ENCODE data around the gene SPSB3. TPM values are rescaled to one million over a fixed set of nuclear protein-coding genes. Genes with fewer than 3 reads are reported as not detected.
A peak's percentile ranks its signal among the peaks of the same experiment; 100 is the strongest.

The SPSB3 gene
- total and polyA plus RNA-seq, 9 of the 15 experiments (the other 6 are each of a cell fraction or from before 2014, with no cell fraction given): 0.39 to 37.4 (median 7.1) TPM

GRCh38 chr16:1763521-1764511 lies 18.6 kb downstream of the SPSB3 start (continued):
- TF ChIP-seq ZNF699 (CRISPR knock-in tag; IDR thresholded peaks at IDR 0.05; ENCODE audit: insufficient replicate concordance): no peak
- TF ChIP-seq BRD4 (IDR thresholded peaks at IDR 0.05): no peak
- no peak for TF ChIP-seq NR2F6 (CRISPR knock-in tag; IDR thresholded peaks at IDR 0.05)
- TF ChIP-seq ARID1B (IDR thresholded peaks at IDR 0.05): no peak
- no peak for TF ChIP-seq HNRNPK (IDR thresholded peaks at IDR 0.05; ENCODE audit: low read depth, low read length, poor library complexity, severe bottlenecking)
- peak; percentile 34; the same call in 1 of the 2 replicates for TF ChIP-seq MYC (IDR thresholded peaks at IDR 0.05; ENCODE audit: low read depth, low read length)
- TF ChIP-seq MYC (CRISPR knock-in tag; IDR thresholded peaks at IDR 0.05; ENCODE audit: borderline replicate concordance, low read depth): no peak
- TF ChIP-seq E2F6 (IDR thresholded peaks at IDR 0.05; ENCODE audit: borderline replicate concordance in 1 of 2, extremely low read depth in 1 of 2, insufficient read depth in 1 of 2, insufficient read length in 1 of 2, low read depth in 1 of 2, low read length in 1 of 2, poor library complexity in 1 of 2, severe bottlenecking in 1 of 2): peak; percentile 95 to 99
- no peak for TF ChIP-seq THAP12 (CRISPR knock-in tag; IDR thresholded peaks at IDR 0.05)
- TF ChIP-seq CTCF (IDR thresholded peaks at IDR 0.05 in 2 of 3, conservative IDR thresholded peaks at IDR 0.05 in 1 of 3; ENCODE audit: insufficient read depth in 2 of 3, low read depth in 1 of 3, low read length in 3 of 3): peak; percentile 35 to 55 (median 43); a peak in 4 of 6 replicates
- TF ChIP-seq HNRNPL (IDR thresholded peaks at IDR 0.05; ENCODE audit: low read depth, low read length): 0 out of 2 replicates have a peak, but pooled peaks have one; percentile 22
- TF ChIP-seq CXXC5 (CRISPR knock-in tag; IDR thresholded peaks at IDR 0.05): peak; percentile 70
- no peak for TF ChIP-seq TSHZ1 (CRISPR knock-in tag; IDR thresholded peaks at IDR 0.05)
- TF ChIP-seq TFE3 (CRISPR knock-in tag; IDR thresholded peaks at IDR 0.05): no peak

Measured in K562 (cell line).